Pancreas (tissue), 10 donors: Measurements from ENCODE around the gene LRRFIP2. TPM values are rescaled to one million over a fixed set of nuclear protein-coding genes. Genes with fewer than 3 reads are reported as not detected.

Source experiments
- ATAC-seq, 4 donors: fragments of 200-7000 bp; cut with Tn5 transposase; one replicate each; pipeline versions ENCODE4 v1.8.0 to v1.9.1; 2020; ENCODE audit warnings: mild to moderate bottlenecking in 4 of 4, moderate library complexity in 4 of 4
- DNase-seq, 6 donors: peaks; one replicate each; pipeline ENCODE4 v3.0.0-alpha.2; 2020
- FAIRE-seq: peaks from 2 replicates; lab custom pipeline; 2012; peaks lifted over from hg19 to GRCh38; lab: Jason Lieb, UNC
- H3K27ac ChIP-seq, 4 donors: fragments of 200-600 bp; sonication (generic); 1 replicate in 3 of 4; 2 replicates in 1 of 4; pipeline versions ENCODE4 v1.5.0 to v1.8.0; 2020
- H3K27me3 ChIP-seq, 4 donors: fragments of 200-600 bp; one replicate each; pipeline ENCODE4 v1.8.0; 2021
- H3K36me3 ChIP-seq, 3 donors: fragments of 200-600 bp; sonication (generic) in 1 of 3; one replicate each; pipeline versions ENCODE4 v1.5.0 to v1.8.0; 2020 to 2021
- H3K4me1 ChIP-seq, 3 donors: fragments of 200-600 bp; one replicate each; pipeline ENCODE4 v1.8.0; 2021
- H3K4me3 ChIP-seq, 4 donors: fragments of 200-600 bp; sonication (generic) in 2 of 4; one replicate each; pipeline versions ENCODE4 v1.5.0 to v1.8.0; 2020 to 2021
- H3K9me3 ChIP-seq, 4 donors: fragments of 200-600 bp; one replicate each; pipeline ENCODE4 v1.8.0; 2021
- CTCF ChIP-seq, 4 donors: fragments of 200-600 bp; sonication (generic) in 3 of 4; IDR thresholded peaks; one replicate each; pipeline versions ENCODE4 v1.5.0 to v1.8.0; 2021; ENCODE audit warnings: antibody characterized with exemption in 4 of 4
- WGBS, 2 donors: extraction: QIAGEN DNeasy Blood & Tissue Kit; methylation state at CpG; one replicate each; pipeline ENCODE4 v1.1.7; 2013; 5-methylcytosine and 5-hydroxymethylcytosine counted together
- intact Hi-C, 3 donors: fragments of 100-400 bp; cut with DNase I; formaldehyde crosslinking; loops; one replicate each; pipeline versions ENCODE4 v1.11.1 to v1.14.2; 2022
- polyA plus RNA-seq, 2 donors: library from polyadenylated mRNA; stranded (reverse); fragments of 200-250 nt; gene quantifications; one replicate each; pipeline ENCODE4 v1.2.3, GENCODE V29; 2013
- total RNA-seq, 6 donors: library from RNA; stranded (reverse); fragmentation: NEBNext Ultra II Directional in 4 of 6; extraction: Animal tissue kit (Norgen Biotek cat#: 25700) in 4 of 6; gene quantifications; one replicate each; pipeline versions ENCODE4 v1.2.1 to v1.2.4, GENCODE V29; 2021 to 2023
- donor health status: healthy with polysubstance abuse.
- donor health status: DM: no; HTN: no; CAD: no; lungs with moderate emphysema.
- donor health status: DM: no; HTN: no; CAD: no.
- donor health status: control.
- donor health status: control.
- donor health status: Bipolar disorder and iron deficiency.
- donor health status: DM: yes; HTN: yes; CAD: no.
- donor health status: DM: no; HTN: no; CAD: no.
- donor health status: DM: no; HTN: no; CAD: no.
- donor health status: DM: yes; HTN: yes; CAD: no.

The LRRFIP2 gene
- total and polyA plus RNA-seq, 8 donors = 14.6 to 35.7 (median 21.8) TPM

GRCh38 chr3:37138816-37139215 is 35.6 kb downstream of the LRRFIP2 start:
- peak in 1 of 4 donors; percentile 53 for ATAC-seq
- intact Hi-C loops = no loop called here
- Histone ChIP-seq H3K9me3 (no peaks in the 10 kb centered on the region), H3K27me3 (no peaks in the 10 kb centered on the region), H3K27ac (no peak overlapping the region), H3K36me3 (no peaks in the 10 kb centered on the region), H3K4me3 (no peak overlapping the region), H3K4me1 (peaks cover 0 to 4% (median 3%) of the 10 kb centered on the region in 3 donors)
- FAIRE-seq = no peak
- 9 to 10% methylated on average over 2 of the region's 2 CpGs for WGBS, 2 donors
- no peak for TF ChIP-seq CTCF (IDR thresholded peaks at IDR 0.05)
- DNase-seq = no peak

- 71 to 81% methylated on average over 1 of the region's 1 CpG for WGBS, 2 donors
- no peak for FAIRE-seq
- H3K27me3 ChIP-seq = no peaks in the 10 kb centered on the region
Observed at GRCh38 chr3:37137516-37137915, 36.9 kb downstream of the LRRFIP2 start.

GRCh38 chr3:37136067-37136466 is 38.3 kb downstream of the LRRFIP2 start:
- no peak for DNase-seq
- no peak for ATAC-seq
- intact Hi-C loops = no loop called here

More at GRCh38 chr3:37137516-37137915, 36.9 kb downstream of the LRRFIP2 start:
- ATAC-seq (no peak), DNase-seq (no peak)
- Histone ChIP-seq H3K27ac (no peak overlapping the region), H3K36me3 (no peaks in the 10 kb centered on the region), H3K9me3 (no peaks in the 10 kb centered on the region), H3K4me1 (peaks cover 0 to 6% (median 3%) of the 10 kb centered on the region in 3 donors), H3K4me3 (no peak overlapping the region)
- intact Hi-C loops = no loop called here
- no peak for TF ChIP-seq CTCF (IDR thresholded peaks at IDR 0.05)

GRCh38 chr3:37135561-37135960 is 38.8 kb downstream of the LRRFIP2 start:
- no peak for FAIRE-seq
- no peak for ATAC-seq
- H3K4me1 ChIP-seq = peaks cover 11 to 25% (median 22%) of the 10 kb centered on the region in 3 donors
- H3K36me3 ChIP-seq = no peaks in the 10 kb centered on the region
- TF ChIP-seq CTCF (IDR thresholded peaks at IDR 0.05) = no peak
- WGBS, 2 donors = 95 to 96% methylated on average over 1 of the region's 1 CpG
- H3K9me3 ChIP-seq = no peaks in the 10 kb centered on the region
- intact Hi-C loops = no loop called here
- H3K27me3 ChIP-seq = no peaks in the 10 kb centered on the region
- no peak overlapping the region for H3K27ac ChIP-seq
- no peak overlapping the region for H3K4me3 ChIP-seq
- DNase-seq = no peak

More at GRCh38 chr3:37136067-37136466, 38.3 kb downstream of the LRRFIP2 start:
- Histone ChIP-seq H3K9me3 (no peaks in the 10 kb centered on the region), H3K36me3 (no peaks in the 10 kb centered on the region), H3K27ac (no peak overlapping the region), H3K4me1 (peaks cover 8 to 20% (median 17%) of the 10 kb centered on the region in 3 donors), H3K27me3 (no peaks in the 10 kb centered on the region), H3K4me3 (no peak overlapping the region)
- TF ChIP-seq CTCF (IDR thresholded peaks at IDR 0.05) = no peak
- FAIRE-seq = no peak
- 98% methylated on average over 2 of the region's 2 CpGs for WGBS, 2 donors

- Histone ChIP-seq H3K36me3 (no peaks in the 10 kb centered on the region), H3K27me3 (no peaks in the 10 kb centered on the region), H3K9me3 (no peaks in the 10 kb centered on the region), H3K4me1 (peaks cover 11 to 30% (median 23%) of the 10 kb centered on the region in 3 donors), H3K27ac (peak overlapping the region in 2 of 4 donors; percentile 56 to 80), H3K4me3 (no peak overlapping the region)
- FAIRE-seq = no peak
- no peak for DNase-seq
- no peak for ATAC-seq
- intact Hi-C loops = no loop called here
- 92 to 100% methylated on average over 1 of the region's 1 CpG for WGBS, 2 donors
- TF ChIP-seq CTCF (IDR thresholded peaks at IDR 0.05) = no peak
Observed at GRCh38 chr3:37132334-37132733, 42.0 kb downstream of the LRRFIP2 start.
